GM12878 (cell line): ENCODE measurements around the gene ANKRD42. TPM values are rescaled to one million over a fixed set of nuclear protein-coding genes. Genes with fewer than 3 reads are reported as not detected.

Source experiments
- CHD2 ChIP-seq: IDR thresholded peaks from 2 replicates; pipeline ENCODE4 v1.6.1; 2011; ENCODE audit warnings: low read depth, low read length, improper control_type of control experiment, borderline replicate concordance
- MEF2B ChIP-seq: fragments of 450-650 bp; IDR thresholded peaks from 2 replicates; pipeline ENCODE4 v1.6.1; 2018; ENCODE audit warnings: mild to moderate bottlenecking, moderate library complexity; ENCODE audit not compliant: partially characterized antibody, poor library complexity, severe bottlenecking
- NR2F1 ChIP-seq: fragments of 450-650 bp; conservative IDR thresholded peaks from 2 replicates; pipeline ENCODE4 v1.6.1; 2017; ENCODE audit warnings: mild to moderate bottlenecking
- POLR2AphosphoS5 ChIP-seq: IDR thresholded peaks from 2 replicates; pipeline ENCODE4 v1.6.1; 2011; ENCODE audit warnings: mild to moderate bottlenecking, low read length, inconsistent platforms
- TAF1 ChIP-seq: IDR thresholded peaks from 2 replicates; pipeline ENCODE4 v1.6.1; 2011; ENCODE audit warnings: mild to moderate bottlenecking, low read depth, low read length, borderline replicate concordance
- TBL1XR1 ChIP-seq: IDR thresholded peaks from 2 replicates; pipeline ENCODE4 v1.6.1; 2012; ENCODE audit warnings: low read depth, low read length, improper control_type of control experiment
- ZNF217 ChIP-seq: fragments of 450-650 bp; IDR thresholded peaks from 2 replicates; pipeline ENCODE4 v1.6.1; 2017; ENCODE audit warnings: antibody characterized with exemption, mild to moderate bottlenecking
- ZNF384 ChIP-seq: IDR thresholded peaks from 2 replicates; pipeline ENCODE4 v1.6.1; 2012; ENCODE audit warnings: low read depth, mild to moderate bottlenecking, low read length, improper control_type of control experiment, borderline replicate concordance
- polyA plus RNA-seq, 11 experiments: library from polyadenylated mRNA; depleted of rRNA in 4 of 11; unstranded in 6 of 11; stranded (reverse) in 5 of 11; fragments of >200 nt; fragmentation: Nextera tagmentation in 4 of 11; fragmentation: Illumina TruSeq in 1 of 11; extraction: Ambion mirVana in 4 of 11; extraction: Trizol in 1 of 11; gene quantifications; 1 replicate in 1 of 11; 2 replicates in 10 of 11; pipeline versions ENCODE4 v1.2.1 to v1.2.3, GENCODE V29; 2011 to 2016; ENCODE audit warnings: inconsistent platforms in 2 of 11, missing spikeins in 2 of 11, low read depth in 1 of 11
- total RNA-seq, 4 experiments: library from RNA; depleted of rRNA in 3 of 4; stranded (reverse); fragments of >200 nt in 3 of 4; fragmentation: Illumina TruSeq in 1 of 4; extraction: Trizol in 1 of 4; gene quantifications; 2 replicates each; pipeline versions ENCODE4 v1.2.1 to v1.2.3, GENCODE V29; 2013 to 2021
- TF ChIP-seq, protein P1 (sequence below): fragments of 450-650 bp; IDR thresholded peaks from 2 replicates; pipeline ENCODE4 v1.6.1; 2017; ENCODE audit warnings: mild to moderate bottlenecking, moderate library complexity
- TF ChIP-seq, protein P2 (sequence below): fragments of 450-650 bp; formaldehyde crosslinking; IDR thresholded peaks from 2 replicates; pipeline ENCODE4 v1.4.0; 2022; ENCODE audit warnings: mild to moderate bottlenecking, moderate library complexity
- TF ChIP-seq, protein P3 (sequence below): fragments of 150-350 bp; IDR thresholded peaks from 2 replicates; pipeline ENCODE4 v1.6.1; 2014; ENCODE audit warnings: mild to moderate bottlenecking, low read depth, low read length
- TF ChIP-seq, protein P4 (sequence below): fragments of 450-650 bp; IDR thresholded peaks from 2 replicates; pipeline ENCODE4 v1.6.1; 2017; ENCODE audit warnings: low read depth, mild to moderate bottlenecking, moderate library complexity
- TF ChIP-seq, protein P5 (sequence below): fragments of 450-650 bp; IDR thresholded peaks from 2 replicates; pipeline ENCODE4 v1.6.1; 2017; ENCODE audit warnings: antibody characterized with exemption, mild to moderate bottlenecking, moderate library complexity

ANKRD42 gene
- total and polyA plus RNA-seq, 10 of the 15 experiments (the other 5 are each of a cell fraction or from before 2014, with no cell fraction given), result 0.68 to 3.2 (median 2.0) TPM

DNA sequence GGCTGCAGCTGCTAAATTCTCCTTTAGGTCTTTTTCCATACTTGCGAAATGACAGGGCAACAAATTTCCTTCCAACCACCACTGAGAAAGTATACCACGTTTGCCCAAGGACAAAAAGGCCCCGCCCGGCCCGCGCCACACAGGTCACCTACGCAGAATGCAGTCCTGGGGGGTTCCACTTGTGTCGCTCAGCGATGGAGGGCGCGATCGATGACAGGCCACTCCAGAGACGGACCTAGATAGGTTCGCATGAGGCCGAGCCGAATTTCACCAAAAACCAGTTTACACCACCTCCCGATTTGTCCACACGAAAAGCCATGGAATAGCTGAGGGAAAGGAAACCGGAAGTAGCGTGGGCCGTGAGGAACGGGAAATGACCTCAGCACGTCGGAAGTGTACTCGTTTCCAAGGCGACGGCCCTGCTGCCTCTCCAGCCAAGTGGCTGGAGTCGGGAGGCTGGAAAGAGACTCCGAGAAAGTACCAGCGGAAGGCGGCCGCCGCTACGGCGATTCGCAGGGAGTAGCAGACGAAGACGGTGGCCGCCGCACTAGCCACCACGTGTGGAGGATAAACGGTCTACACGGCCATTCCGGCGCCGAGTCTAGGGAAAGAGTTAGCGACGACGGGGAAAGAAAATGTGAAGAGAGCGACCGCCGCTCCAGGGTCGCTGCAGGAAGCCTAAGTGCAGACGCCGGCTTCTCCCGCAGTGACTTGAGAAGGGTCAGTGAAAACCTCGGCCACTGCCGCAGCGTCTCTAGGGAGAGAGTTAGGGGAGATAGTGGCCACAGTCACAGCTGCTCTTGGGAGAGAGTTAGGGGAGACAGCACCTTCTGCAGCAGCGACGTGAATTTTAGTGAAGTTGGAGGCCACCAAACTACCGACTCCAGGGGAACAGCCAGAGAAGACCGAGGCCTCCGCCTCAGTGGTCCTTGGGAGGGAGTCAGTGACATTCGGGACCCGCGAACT, at the start of gene ANKRD42 (continued):
- TF ChIP-seq, protein P1, sequence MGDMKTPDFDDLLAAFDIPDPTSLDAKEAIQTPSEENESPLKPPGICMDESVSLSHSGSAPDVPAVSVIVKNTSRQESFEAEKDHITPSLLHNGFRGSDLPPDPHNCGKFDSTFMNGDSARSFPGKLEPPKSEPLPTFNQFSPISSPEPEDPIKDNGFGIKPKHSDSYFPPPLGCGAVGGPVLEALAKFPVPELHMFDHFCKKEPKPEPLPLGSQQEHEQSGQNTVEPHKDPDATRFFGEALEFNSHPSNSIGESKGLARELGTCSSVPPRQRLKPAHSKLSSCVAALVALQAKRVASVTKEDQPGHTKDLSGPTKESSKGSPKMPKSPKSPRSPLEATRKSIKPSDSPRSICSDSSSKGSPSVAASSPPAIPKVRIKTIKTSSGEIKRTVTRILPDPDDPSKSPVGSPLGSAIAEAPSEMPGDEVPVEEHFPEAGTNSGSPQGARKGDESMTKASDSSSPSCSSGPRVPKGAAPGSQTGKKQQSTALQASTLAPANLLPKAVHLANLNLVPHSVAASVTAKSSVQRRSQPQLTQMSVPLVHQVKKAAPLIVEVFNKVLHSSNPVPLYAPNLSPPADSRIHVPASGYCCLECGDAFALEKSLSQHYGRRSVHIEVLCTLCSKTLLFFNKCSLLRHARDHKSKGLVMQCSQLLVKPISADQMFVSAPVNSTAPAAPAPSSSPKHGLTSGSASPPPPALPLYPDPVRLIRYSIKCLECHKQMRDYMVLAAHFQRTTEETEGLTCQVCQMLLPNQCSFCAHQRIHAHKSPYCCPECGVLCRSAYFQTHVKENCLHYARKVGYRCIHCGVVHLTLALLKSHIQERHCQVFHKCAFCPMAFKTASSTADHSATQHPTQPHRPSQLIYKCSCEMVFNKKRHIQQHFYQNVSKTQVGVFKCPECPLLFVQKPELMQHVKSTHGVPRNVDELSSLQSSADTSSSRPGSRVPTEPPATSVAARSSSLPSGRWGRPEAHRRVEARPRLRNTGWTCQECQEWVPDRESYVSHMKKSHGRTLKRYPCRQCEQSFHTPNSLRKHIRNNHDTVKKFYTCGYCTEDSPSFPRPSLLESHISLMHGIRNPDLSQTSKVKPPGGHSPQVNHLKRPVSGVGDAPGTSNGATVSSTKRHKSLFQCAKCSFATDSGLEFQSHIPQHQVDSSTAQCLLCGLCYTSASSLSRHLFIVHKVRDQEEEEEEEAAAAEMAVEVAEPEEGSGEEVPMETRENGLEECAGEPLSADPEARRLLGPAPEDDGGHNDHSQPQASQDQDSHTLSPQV, result no peak
- TF ChIP-seq NR2F1 (peak; percentile 72; the same call in 1 of the 2 replicates), CHD2 (no peak), ZNF217 (peak; percentile 38; the same call in 1 of the 2 replicates), ZNF384 (no peak), MEF2B (no peak), TBL1XR1 (0 out of 2 replicates have a peak, but pooled peaks have one; percentile 43), TAF1 (peak; percentile 66; the same call in 1 of the 2 replicates), POLR2AphosphoS5 (peak; percentile 73)
- TF ChIP-seq, protein P2, sequence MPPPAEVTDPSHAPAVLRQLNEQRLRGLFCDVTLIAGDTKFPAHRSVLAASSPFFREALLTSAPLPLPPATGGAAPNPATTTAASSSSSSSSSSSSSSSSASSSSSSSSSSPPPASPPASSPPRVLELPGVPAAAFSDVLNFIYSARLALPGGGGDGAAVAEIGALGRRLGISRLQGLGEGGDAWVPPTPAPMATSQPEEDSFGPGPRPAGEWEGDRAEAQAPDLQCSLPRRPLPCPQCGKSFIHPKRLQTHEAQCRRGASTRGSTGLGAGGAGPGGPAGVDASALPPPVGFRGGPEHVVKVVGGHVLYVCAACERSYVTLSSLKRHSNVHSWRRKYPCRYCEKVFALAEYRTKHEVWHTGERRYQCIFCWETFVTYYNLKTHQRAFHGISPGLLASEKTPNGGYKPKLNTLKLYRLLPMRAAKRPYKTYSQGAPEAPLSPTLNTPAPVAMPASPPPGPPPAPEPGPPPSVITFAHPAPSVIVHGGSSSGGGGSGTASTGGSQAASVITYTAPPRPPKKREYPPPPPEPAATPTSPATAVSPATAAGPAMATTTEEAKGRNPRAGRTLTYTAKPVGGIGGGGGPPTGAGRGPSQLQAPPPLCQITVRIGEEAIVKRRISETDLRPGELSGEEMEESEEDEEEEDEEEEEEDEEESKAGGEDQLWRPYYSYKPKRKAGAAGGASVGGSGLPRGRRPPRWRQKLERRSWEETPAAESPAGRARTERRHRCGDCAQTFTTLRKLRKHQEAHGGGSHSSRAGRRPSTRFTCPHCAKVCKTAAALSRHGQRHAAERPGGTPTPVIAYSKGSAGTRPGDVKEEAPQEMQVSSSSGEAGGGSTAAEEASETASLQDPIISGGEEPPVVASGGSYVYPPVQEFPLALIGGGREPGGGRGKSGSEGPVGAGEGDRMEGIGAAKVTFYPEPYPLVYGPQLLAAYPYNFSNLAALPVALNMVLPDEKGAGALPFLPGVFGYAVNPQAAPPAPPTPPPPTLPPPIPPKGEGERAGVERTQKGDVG, result no peak
- TF ChIP-seq, protein P3, sequence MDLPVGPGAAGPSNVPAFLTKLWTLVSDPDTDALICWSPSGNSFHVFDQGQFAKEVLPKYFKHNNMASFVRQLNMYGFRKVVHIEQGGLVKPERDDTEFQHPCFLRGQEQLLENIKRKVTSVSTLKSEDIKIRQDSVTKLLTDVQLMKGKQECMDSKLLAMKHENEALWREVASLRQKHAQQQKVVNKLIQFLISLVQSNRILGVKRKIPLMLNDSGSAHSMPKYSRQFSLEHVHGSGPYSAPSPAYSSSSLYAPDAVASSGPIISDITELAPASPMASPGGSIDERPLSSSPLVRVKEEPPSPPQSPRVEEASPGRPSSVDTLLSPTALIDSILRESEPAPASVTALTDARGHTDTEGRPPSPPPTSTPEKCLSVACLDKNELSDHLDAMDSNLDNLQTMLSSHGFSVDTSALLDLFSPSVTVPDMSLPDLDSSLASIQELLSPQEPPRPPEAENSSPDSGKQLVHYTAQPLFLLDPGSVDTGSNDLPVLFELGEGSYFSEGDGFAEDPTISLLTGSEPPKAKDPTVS, result no peak
- TF ChIP-seq, protein P4, sequence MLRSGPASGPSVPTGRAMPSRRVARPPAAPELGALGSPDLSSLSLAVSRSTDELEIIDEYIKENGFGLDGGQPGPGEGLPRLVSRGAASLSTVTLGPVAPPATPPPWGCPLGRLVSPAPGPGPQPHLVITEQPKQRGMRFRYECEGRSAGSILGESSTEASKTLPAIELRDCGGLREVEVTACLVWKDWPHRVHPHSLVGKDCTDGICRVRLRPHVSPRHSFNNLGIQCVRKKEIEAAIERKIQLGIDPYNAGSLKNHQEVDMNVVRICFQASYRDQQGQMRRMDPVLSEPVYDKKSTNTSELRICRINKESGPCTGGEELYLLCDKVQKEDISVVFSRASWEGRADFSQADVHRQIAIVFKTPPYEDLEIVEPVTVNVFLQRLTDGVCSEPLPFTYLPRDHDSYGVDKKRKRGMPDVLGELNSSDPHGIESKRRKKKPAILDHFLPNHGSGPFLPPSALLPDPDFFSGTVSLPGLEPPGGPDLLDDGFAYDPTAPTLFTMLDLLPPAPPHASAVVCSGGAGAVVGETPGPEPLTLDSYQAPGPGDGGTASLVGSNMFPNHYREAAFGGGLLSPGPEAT, result peak; percentile 88; the same call in 1 of the 2 replicates
- TF ChIP-seq, protein P5, sequence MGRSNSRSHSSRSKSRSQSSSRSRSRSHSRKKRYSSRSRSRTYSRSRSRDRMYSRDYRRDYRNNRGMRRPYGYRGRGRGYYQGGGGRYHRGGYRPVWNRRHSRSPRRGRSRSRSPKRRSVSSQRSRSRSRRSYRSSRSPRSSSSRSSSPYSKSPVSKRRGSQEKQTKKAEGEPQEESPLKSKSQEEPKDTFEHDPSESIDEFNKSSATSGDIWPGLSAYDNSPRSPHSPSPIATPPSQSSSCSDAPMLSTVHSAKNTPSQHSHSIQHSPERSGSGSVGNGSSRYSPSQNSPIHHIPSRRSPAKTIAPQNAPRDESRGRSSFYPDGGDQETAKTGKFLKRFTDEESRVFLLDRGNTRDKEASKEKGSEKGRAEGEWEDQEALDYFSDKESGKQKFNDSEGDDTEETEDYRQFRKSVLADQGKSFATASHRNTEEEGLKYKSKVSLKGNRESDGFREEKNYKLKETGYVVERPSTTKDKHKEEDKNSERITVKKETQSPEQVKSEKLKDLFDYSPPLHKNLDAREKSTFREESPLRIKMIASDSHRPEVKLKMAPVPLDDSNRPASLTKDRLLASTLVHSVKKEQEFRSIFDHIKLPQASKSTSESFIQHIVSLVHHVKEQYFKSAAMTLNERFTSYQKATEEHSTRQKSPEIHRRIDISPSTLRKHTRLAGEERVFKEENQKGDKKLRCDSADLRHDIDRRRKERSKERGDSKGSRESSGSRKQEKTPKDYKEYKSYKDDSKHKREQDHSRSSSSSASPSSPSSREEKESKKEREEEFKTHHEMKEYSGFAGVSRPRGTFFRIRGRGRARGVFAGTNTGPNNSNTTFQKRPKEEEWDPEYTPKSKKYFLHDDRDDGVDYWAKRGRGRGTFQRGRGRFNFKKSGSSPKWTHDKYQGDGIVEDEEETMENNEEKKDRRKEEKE, result no peak
